ENCODE results near the gene UFSP1. TPM values are rescaled to one million over a fixed set of nuclear protein-coding genes. Genes with fewer than 3 reads are reported as not detected.

UFSP1 gene
- total RNA-seq, 2 experiments from 2014 or later = 2.3 to 3.1 TPM

DNA sequence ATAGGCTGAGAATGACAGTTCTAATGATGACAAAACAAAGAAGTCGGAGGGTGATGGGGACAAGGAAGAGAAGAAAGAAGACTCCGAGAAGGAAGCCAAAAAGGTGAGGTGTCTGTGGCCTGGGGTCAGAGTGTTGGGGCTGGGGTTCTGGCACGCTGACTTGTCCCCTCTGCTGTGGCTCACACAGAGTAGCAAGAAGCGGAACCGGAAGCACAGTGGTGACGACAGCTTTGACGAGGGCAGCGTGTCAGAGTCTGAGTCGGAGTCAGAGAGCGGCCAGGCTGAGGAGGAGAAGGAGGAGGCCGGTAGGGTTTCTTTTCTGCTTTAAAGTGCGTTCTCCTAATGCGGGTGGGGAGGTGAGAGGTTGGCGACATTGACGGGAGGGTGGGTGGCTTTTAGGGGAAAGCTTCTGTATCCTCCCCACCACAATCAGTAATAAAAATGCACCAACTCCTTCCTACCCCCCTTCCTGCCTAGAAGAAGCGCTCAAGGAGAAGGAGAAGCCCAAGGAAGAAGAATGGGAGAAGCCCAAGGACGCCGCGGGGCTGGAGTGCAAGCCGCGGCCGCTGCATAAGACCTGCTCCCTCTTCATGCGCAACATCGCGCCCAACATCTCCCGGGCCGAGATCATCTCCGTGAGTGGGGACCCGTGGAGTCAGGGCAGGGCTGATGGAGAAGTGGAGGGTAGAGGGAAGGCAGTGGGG lies 4.6 kb downstream of the UFSP1 start:
- peaks cover 55% of the 10 kb centered on the region for H3K4me1 Mint-ChIP-seq
- no peaks in the 10 kb centered on the region for H3K27me3 Mint-ChIP-seq
- ChIA-PET POLR2A (no interaction called here), CTCF (no interaction called here)
- H3K36me3 Mint-ChIP-seq (ENCODE audit: low read depth) = peaks cover 69% of the 10 kb centered on the region
- no peak overlapping the region for H3K4me3 Mint-ChIP-seq
- DNase-seq = no peak
- peak overlapping the region; percentile 11 for H3K27ac Mint-ChIP-seq
- H3K9me3 Mint-ChIP-seq = no peaks in the 10 kb centered on the region

DNA sequence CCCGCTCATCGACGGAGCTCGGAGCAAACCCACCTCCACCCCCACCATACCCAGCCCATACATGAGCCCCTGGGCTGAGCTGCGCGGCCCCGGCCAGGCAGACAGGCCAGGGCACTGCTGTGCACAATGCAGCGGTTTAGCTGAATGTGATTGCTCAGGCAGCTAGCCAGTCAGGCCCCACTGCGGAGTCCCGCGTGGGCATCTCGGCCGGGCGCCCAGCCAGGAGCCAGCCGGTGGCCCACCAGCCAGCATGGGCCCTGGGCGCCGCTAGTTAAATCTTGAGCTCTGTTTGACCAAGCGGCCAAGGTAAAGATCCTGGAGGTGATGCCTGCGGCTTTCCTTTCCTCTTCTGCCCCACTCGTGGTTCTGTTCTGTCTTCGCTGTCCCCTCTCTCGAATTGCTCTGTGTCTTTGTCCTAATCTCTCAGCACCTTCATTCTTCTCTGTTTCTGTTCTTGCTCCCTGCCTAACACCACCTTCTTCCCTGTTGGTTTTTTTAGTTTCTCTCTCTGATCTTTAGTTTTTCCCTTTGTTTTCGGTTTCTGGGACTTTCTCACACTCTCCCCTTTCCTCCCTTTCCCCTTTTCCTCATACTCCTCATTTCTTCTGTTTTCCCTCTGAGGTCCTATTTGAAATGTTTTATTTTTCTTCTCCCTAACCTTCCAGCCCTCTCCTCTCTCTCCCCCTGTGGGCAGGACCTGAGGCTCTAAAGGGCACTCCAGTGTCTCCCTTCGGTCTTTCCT lies 6.6 kb downstream of the UFSP1 start:
- ChIA-PET CTCF (interaction anchor here (1.0 to 1.4 kb wide), 2 partner anchors 8 to 31 kb away, joined by 3 read pairs; partner anchors contain the start of gene SRRT), POLR2A (interaction anchor here (0.7 kb wide), 1 partner anchor 198 kb away, joined by 3 read pairs; no protein-coding TSS in a partner anchor)
- Mint-ChIP-seq H3K27ac (peak overlapping the region; percentile 51), H3K27me3 (no peaks in the 10 kb centered on the region), H3K4me1 (peaks cover 65% of the 10 kb centered on the region), H3K36me3 (ENCODE audit: low read depth) (peaks cover 78% of the 10 kb centered on the region), H3K4me3 (no peak overlapping the region), H3K9me3 (no peaks in the 10 kb centered on the region)
- DNase-seq = no peak

DNA sequence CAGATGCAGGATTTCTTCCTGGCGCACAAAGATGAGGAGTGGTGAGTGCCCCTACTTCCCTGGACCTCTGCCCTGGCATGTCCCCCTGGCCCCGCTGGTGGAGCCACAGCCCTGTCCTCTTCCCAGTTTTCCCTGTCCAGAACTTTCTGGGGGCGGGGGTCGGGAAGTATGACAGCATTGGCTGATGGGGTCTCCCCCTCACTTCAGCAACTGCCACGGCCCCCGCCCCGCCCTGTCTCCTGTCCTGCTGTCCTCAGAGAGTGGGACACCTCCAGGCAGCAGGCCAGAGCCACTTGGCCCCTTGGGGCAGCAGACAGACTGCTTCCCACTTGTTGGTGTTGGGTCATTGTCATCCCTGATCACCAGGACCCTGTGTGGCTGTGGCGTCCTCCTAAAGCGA lies 7.3 kb downstream of the UFSP1 start:
- Mint-ChIP-seq H3K36me3 (ENCODE audit: low read depth) (peaks cover 76% of the 10 kb centered on the region), H3K4me3 (no peak overlapping the region), H3K27me3 (no peaks in the 10 kb centered on the region), H3K9me3 (no peaks in the 10 kb centered on the region), H3K27ac (no peak overlapping the region), H3K4me1 (peaks cover 62% of the 10 kb centered on the region)
- ChIA-PET CTCF (no interaction called here), POLR2A (no interaction called here)
- DNase-seq = no peak

DNA sequence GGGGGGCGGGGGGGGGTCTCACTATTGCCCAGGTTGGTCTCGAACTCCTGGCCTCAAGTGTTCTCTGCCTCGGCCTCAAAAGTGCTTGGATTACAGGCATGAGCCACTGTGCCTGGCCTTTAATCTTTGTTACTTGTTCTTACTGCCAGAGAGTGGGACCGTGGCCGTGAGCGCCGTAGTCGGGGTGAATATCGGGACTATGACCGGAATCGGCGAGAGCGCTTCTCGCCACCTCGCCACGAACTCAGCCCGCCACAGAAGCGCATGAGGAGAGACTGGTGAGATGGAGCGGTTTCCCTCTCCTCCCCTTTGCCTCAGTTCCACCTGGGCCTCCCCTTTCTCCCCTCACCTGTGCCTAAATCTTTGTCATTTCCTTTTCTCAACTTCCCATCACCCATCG lies 8.4 kb downstream of the UFSP1 start:
- POLR2A ChIA-PET = no interaction called here
- H3K27me3 Mint-ChIP-seq = no peaks in the 10 kb centered on the region
- H3K4me3 Mint-ChIP-seq = no peak overlapping the region

DNA sequence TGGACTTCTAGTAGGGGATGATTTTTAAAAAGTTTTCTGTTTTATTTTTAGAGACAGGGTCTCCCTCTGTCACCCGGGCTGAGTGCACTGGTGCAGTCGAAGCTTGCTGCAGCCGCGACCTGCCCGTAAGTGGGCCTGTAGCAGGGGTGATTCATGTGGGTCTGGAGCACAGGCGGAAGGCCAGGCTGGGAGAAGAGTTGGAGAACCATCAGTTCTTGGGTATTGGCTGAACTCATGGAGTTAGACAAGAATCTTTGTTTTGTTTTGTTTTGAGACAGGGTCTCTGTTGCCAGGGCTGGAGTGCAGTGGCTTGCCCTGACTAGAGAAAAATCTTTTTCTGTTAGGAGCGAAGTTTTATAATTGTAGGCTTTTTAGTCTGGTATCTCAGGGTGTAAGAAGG lies 8.9 kb downstream of the UFSP1 start:
- no peak overlapping the region for H3K27ac Mint-ChIP-seq
- ChIA-PET CTCF (interaction anchor here (0.6 kb wide), 1 partner anchor 1330 kb away, joined by 3 read pairs; no protein-coding TSS in a partner anchor), POLR2A (no interaction called here)
- peaks cover 63% of the 10 kb centered on the region for H3K4me1 Mint-ChIP-seq
- H3K27me3 Mint-ChIP-seq = no peaks in the 10 kb centered on the region
- peaks cover 71% of the 10 kb centered on the region for H3K36me3 Mint-ChIP-seq (ENCODE audit: low read depth)
- no peak overlapping the region for H3K4me3 Mint-ChIP-seq
- H3K9me3 Mint-ChIP-seq = no peaks in the 10 kb centered on the region
- DNase-seq = no peak

More for the DNA sequence above, 8.4 kb downstream of the UFSP1 start:
- CTCF ChIA-PET = interaction anchor here (0.5 to 0.6 kb wide), 2 partner anchors 196 to 1329 kb away, joined by 3 read pairs; no protein-coding TSS in a partner anchor
- peaks cover 72% of the 10 kb centered on the region for H3K36me3 Mint-ChIP-seq (ENCODE audit: low read depth)
- no peaks in the 10 kb centered on the region for H3K9me3 Mint-ChIP-seq
- peaks cover 63% of the 10 kb centered on the region for H3K4me1 Mint-ChIP-seq
- DNase-seq = no peak
- no peak overlapping the region for H3K27ac Mint-ChIP-seq

DNA sequence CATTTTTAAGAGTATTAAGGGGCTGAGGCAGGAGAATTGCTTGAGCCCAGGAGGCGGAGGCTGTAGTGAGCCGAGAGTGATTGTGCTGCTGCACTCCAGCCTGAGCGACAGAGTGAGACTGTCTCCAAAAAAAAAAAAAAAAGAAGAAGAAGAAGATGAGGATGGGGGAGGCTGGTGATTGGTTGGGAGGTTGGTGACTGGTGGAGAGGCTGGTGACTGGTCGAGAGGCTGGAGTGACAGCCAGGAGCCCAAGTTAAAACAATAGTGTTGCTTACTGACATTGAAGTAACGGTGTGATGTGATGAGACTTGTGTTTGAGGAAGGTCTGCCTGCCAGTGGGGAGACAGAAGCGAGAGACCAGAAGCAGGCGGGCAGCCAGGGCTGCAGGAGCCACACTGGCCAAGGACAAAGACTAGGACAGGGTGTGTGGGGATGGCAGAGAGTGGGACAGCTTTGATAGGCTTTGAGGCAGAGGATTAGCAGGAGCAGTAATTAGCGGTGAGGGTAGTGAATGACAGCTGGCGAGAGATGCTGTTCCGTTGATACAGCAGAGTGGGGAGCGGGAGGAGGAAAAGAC lies 9.7 kb downstream of the UFSP1 start:
- H3K27me3 Mint-ChIP-seq = no peaks in the 10 kb centered on the region
- H3K9me3 Mint-ChIP-seq = no peaks in the 10 kb centered on the region
- POLR2A ChIA-PET = interaction anchor here (0.7 kb wide), 1 partner anchor 27 kb away, joined by 3 read pairs; the partner anchor contains the start of gene SLC12A9
- peaks cover 70% of the 10 kb centered on the region for H3K36me3 Mint-ChIP-seq (ENCODE audit: low read depth)
- DNase-seq = no peak
- no peak overlapping the region for H3K4me3 Mint-ChIP-seq
- CTCF ChIA-PET = no interaction called here
- peak overlapping the region; percentile 34 for H3K27ac Mint-ChIP-seq
- H3K4me1 Mint-ChIP-seq = peaks cover 64% of the 10 kb centered on the region

DNA sequence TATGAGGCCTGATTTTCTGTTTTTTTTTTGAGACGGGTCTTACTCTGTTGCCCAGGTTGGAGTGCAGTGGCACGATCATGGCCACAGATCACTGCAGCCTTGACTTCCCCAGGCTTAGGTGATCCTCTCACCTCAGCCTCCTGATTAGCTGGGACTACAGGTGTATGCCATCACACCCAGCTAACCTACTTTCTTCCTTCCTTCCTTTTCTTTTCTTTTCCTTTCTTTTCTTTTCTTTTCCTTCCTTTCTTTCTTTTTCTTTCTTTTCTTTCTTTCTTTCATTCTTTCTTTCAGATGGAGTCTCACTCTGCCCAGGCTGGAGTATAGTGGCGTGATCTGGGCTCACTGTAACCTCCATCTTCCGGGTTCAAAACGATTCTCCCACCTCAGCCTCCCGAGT lies 10.8 kb downstream of the UFSP1 start:
- peaks cover 65% of the 10 kb centered on the region for H3K4me1 Mint-ChIP-seq
- no peak for DNase-seq
- H3K9me3 Mint-ChIP-seq = no peaks in the 10 kb centered on the region
- H3K4me3 Mint-ChIP-seq = no peak overlapping the region
- H3K27me3 Mint-ChIP-seq = no peaks in the 10 kb centered on the region
- peak overlapping the region; percentile 78 for H3K27ac Mint-ChIP-seq
- POLR2A ChIA-PET = no interaction called here
- CTCF ChIA-PET = interaction anchor here (0.6 to 1.3 kb wide), 2 partner anchors 8 to 13 kb away, joined by 3 to 4 read pairs; no protein-coding TSS in a partner anchor
- H3K36me3 Mint-ChIP-seq (ENCODE audit: low read depth) = peaks cover 72% of the 10 kb centered on the region

DNA sequence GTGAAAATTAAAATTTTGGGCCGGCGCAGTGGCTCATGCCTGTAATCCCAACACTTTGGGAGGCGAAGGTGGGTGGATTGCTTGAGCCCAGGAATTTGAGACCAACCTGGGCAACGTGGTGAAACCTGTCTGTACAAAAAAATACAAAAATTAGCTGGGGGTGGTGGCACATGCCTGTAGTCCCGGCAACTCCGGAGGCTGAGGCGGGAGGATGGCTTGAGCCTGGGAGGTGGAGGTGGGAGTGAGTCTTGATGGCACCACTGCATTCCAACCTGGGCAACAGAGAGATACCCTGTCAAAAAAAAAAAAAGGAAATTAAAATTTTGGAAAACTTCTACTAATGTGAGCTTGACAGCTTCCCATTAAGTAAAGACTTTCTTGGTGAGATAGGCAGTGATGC lies 11.5 kb downstream of the UFSP1 start:
- peak overlapping the region; percentile 38 for H3K4me3 Mint-ChIP-seq
- peaks cover 73% of the 10 kb centered on the region for H3K36me3 Mint-ChIP-seq (ENCODE audit: low read depth)
- POLR2A ChIA-PET = interaction anchor here (1.2 kb wide), 1 partner anchor 9 kb away, joined by 3 read pairs; no protein-coding TSS in a partner anchor

DNA sequence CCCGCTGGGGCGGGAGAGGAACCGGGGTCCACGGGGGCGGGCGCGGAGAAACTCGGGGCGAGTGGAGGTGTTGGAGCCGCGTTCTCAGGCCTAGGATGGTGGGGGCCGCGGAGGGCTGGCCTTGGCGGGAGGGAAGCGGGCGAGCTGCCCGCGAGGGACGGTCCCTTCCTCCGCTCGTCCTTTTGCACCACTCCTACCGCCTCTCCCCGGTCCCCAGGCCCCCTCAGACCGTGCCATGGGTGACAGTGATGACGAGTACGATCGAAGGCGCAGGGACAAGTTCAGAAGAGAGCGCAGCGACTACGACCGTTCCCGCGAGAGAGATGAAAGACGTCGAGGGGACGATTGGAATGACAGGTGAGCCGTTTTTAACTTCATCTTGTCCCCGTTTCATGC lies 14.2 kb downstream of the UFSP1 start:
- Mint-ChIP-seq H3K27ac (peak overlapping the region; percentile 95), H3K4me3 (peak overlapping the region; percentile 97), H3K4me1 (peaks cover 64% of the 10 kb centered on the region), H3K9me3 (no peaks in the 10 kb centered on the region), H3K36me3 (ENCODE audit: low read depth) (peaks cover 72% of the 10 kb centered on the region), H3K27me3 (no peaks in the 10 kb centered on the region)
- POLR2A ChIA-PET = interaction anchor here (0.7 to 2.3 kb wide), 6 partner anchors 8 to 356 kb away, joined by 3 to 18 read pairs (median 4); partner anchors contain the start of genes TRIP6, UFSP1 and ZNHIT1
- peak; percentile 61 for DNase-seq
- CTCF ChIA-PET = interaction anchor here (0.6 to 3.2 kb wide), 9 partner anchors 8 to 1269 kb away, joined by 3 to 23 read pairs (median 3); partner anchors contain the start of genes POP7 and UFSP1

More for the DNA sequence above, 11.5 kb downstream of the UFSP1 start:
- CTCF ChIA-PET = interaction anchor here (0.6 to 1.3 kb wide), 3 partner anchors 9 to 244 kb away, joined by 3 to 4 read pairs (median 3); no protein-coding TSS in a partner anchor
- H3K9me3 Mint-ChIP-seq = no peaks in the 10 kb centered on the region
- H3K27me3 Mint-ChIP-seq = no peaks in the 10 kb centered on the region
- no peak overlapping the region for H3K27ac Mint-ChIP-seq
- no peak for DNase-seq
- H3K4me1 Mint-ChIP-seq = peaks cover 62% of the 10 kb centered on the region

DNA sequence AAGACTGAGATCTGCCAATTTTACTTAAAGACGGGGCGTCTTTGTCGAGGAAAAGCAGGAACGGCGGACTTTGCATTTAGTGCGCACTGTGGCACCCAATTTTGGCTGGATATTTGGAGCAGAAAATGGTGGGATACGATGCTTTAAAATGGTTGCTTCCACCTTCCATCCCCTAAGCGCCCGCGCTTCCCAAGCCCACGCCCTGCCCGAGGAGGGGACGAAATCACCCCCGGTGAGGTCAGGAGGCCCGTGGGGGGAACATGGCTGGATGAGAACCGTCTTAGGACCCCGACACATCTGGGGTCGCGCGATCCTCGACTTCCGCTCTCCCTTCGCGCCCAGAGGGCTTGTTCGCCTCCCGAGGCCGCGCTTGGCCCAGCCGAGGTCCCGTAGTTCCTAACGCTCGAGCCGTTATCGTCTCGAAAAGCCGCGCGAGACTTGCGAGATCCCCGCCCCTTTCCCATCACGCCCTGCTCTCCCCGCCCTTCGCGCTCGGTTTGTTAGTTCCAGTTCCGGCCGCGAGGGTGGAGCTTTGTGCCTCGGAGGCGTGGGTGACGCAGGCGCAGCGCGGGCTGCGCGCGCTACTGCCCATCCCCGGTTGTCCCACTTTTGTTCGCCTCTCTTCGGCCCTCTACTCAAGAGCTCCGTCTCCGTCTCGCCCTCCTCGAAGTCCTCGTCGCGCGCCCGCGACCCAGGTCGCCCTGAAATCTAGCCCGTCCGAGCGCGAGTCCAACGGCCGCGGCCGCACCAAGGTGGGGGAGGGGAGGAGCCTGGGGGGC lies 14.7 kb downstream of the UFSP1 start, which contains the start of gene SRRT:
Gene SRRT (plus strand): TSS at position 527 of the 779 bp plus-strand sequence. CDS start 488 bp downstream, outside the sequence.
- DNase-seq = peak; percentile 99
- Mint-ChIP-seq H3K27me3 (no peaks in the 10 kb centered on the region), H3K36me3 (ENCODE audit: low read depth) (peaks cover 68% of the 10 kb centered on the region), H3K4me3 (peak within 1 kb of the TSS; percentile 97), H3K27ac (peak within 1 kb of the TSS; percentile 95), H3K4me1 (peaks cover 60% of the 10 kb centered on the region), H3K9me3 (no peaks in the 10 kb centered on the region)
- ChIA-PET CTCF (interaction anchor here (0.6 to 3.2 kb wide), 8 partner anchors 9 to 1268 kb away, joined by 3 to 23 read pairs (median 3); partner anchors contain the start of genes POP7 and UFSP1), POLR2A (interaction anchor here (0.7 to 2.3 kb wide), 5 partner anchors 8 to 343 kb away, joined by 3 to 18 read pairs (median 5); partner anchors contain the start of genes TRIP6, UFSP1 and ZNHIT1)

DNA sequence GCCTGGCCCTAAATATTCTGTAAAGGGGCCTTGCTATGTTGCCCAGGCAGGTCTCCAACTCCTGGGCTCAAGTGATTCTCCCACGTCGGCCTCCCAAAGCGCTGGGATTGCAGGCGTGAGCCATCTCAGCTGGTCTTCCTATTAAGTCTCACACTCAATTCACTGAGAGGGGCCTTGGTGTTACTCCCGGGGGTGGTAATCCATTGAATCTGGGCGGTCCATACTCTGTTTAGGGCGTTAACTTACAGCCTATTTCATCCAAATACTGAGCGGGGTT lies 15.3 kb downstream of the UFSP1 start:
- H3K4me3 Mint-ChIP-seq = peak overlapping the region; percentile 97
- ChIA-PET CTCF (interaction anchor here (0.6 to 3.2 kb wide), 4 partner anchors 13 to 1306 kb away, joined by 3 to 23 read pairs (median 4); partner anchors contain the start of gene SLC12A9), POLR2A (interaction anchor here (2.3 kb wide), 1 partner anchor 15 kb away, joined by 18 read pairs; the partner anchor contains the start of gene UFSP1)
- no peak for DNase-seq
- peaks cover 55% of the 10 kb centered on the region for H3K4me1 Mint-ChIP-seq
- H3K36me3 Mint-ChIP-seq (ENCODE audit: low read depth) = peaks cover 65% of the 10 kb centered on the region
- peak overlapping the region; percentile 95 for H3K27ac Mint-ChIP-seq
- H3K27me3 Mint-ChIP-seq = no peaks in the 10 kb centered on the region
- no peaks in the 10 kb centered on the region for H3K9me3 Mint-ChIP-seq

Data from activated CD4-positive, alpha-beta T cell treated with anti-CD3 and anti-CD28 coated beads, Interleukin-2, amount 10 ng/mL, durations not matched to agents 7 days and 5 days (primary cell).